Neural cell (in vitro differentiated cells): Measurements from ENCODE around the gene CRIP3.

ENCODE experiments used
- CTCF ChIP-seq: fragments of 450-650 bp; IDR thresholded peaks from 2 replicates; pipeline ENCODE4 v1.5.1; 2014; ENCODE audit warnings: antibody characterized with exemption, mild to moderate bottlenecking, moderate library complexity; ENCODE audit not compliant: poor library complexity, severe bottlenecking
- EZH2 ChIP-seq: fragments of 200-600, 300-800 bp; shearing (Covaris generic), sonication (generic); IDR thresholded peaks from 2 replicates; pipeline ENCODE4 v1.6.1; 2014; ENCODE audit warnings: antibody characterized with exemption, low read length, borderline replicate concordance, mild to moderate bottlenecking; ENCODE audit not compliant: insufficient read depth, poor library complexity, severe bottlenecking

- TF ChIP-seq EZH2 (no peak), CTCF (no peak)
Observed at GRCh38 chr6:43304882-43305281, 3.7 kb downstream of the CRIP3 start.
